ENCODE measurements around the gene RHBDF2. TPM values are rescaled to one million over a fixed set of nuclear protein-coding genes. Genes with fewer than 3 reads are reported as not detected.

Gene RHBDF2
- total RNA-seq, 2 donors from 2014 or later, result 11.6 to 23.9 TPM

- no peak overlapping the region for H3K27ac ChIP-seq
- H3K27me3 ChIP-seq, result no peaks in the 10 kb centered on the region
- H3K36me3 ChIP-seq, result no peaks in the 10 kb centered on the region
- H3K4me3 ChIP-seq, result no peak overlapping the region
- no peaks in the 10 kb centered on the region for H3K9me3 ChIP-seq
- no peaks in the 10 kb centered on the region for H3K4me1 ChIP-seq
- intact Hi-C loops (cut with DNase I), result loop anchor here (2.0 kb wide), 1 partner anchor 39 kb away; no protein-coding TSS in a partner anchor
- no peak for DNase-seq
- H3K9ac ChIP-seq (ENCODE audit: low read depth in 2 of 2, low read length in 2 of 2), result no peak overlapping the region
- TF ChIP-seq CTCF (IDR thresholded peaks at IDR 0.05), result no peak
Observed at GRCh38 chr17:76467809-76468633, 33.2 kb downstream of the RHBDF2 start.

GRCh38 chr17:76467366-76467765, 33.9 kb downstream of the RHBDF2 start, which contains the start of gene AANAT:
Gene AANAT (plus strand): TSS chr17:76467603. CDS start chr17:76468747, 1,144 bp downstream.
- Histone ChIP-seq H3K4me1 (no peaks in the 10 kb centered on the region), H3K4me3 (no peak within 1 kb of the TSS), H3K27me3 (no peaks in the 10 kb centered on the region), H3K9ac (ENCODE audit: low read depth in 2 of 2, low read length in 2 of 2) (no peak within 1 kb of the TSS), H3K9me3 (no peaks in the 10 kb centered on the region), H3K27ac (no peak within 1 kb of the TSS), H3K36me3 (no peaks in the 10 kb centered on the region)
- intact Hi-C loops (cut with DNase I), result loop anchor here (2.0 kb wide), 1 partner anchor 39 kb away; no protein-coding TSS in a partner anchor
- no peak for TF ChIP-seq CTCF (IDR thresholded peaks at IDR 0.05)
- DNase-seq, result no peak

DNA sequence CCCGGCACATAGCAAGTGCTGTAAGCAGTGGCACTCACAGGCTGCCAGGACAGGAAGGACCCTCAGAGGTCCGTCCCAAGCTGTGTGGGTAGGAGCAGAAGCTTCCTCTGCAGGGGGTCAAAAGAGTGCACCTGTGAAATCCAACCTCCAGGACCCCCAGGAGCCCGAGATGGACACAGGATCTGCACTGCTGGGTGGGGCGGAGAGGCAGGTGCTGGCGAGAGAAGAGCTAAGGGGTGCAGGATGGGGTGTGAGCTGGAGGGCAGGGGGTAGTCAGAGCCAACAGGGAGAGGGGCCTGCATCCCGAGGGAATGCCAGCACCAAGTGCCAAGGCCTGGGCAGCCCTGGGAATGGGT, 34.5 kb downstream of the RHBDF2 start:
- Histone ChIP-seq H3K9ac (ENCODE audit: low read depth in 2 of 2, low read length in 2 of 2) (no peak overlapping the region), H3K36me3 (no peaks in the 10 kb centered on the region), H3K9me3 (no peaks in the 10 kb centered on the region), H3K4me3 (no peak overlapping the region), H3K27me3 (no peaks in the 10 kb centered on the region), H3K27ac (no peak overlapping the region), H3K4me1 (no peaks in the 10 kb centered on the region)
- intact Hi-C loops (cut with DNase I), result loop anchor here (2.0 kb wide), 1 partner anchor 40 kb away; no protein-coding TSS in a partner anchor
- no peak for DNase-seq
- no peak for TF ChIP-seq CTCF (IDR thresholded peaks at IDR 0.05)

DNA sequence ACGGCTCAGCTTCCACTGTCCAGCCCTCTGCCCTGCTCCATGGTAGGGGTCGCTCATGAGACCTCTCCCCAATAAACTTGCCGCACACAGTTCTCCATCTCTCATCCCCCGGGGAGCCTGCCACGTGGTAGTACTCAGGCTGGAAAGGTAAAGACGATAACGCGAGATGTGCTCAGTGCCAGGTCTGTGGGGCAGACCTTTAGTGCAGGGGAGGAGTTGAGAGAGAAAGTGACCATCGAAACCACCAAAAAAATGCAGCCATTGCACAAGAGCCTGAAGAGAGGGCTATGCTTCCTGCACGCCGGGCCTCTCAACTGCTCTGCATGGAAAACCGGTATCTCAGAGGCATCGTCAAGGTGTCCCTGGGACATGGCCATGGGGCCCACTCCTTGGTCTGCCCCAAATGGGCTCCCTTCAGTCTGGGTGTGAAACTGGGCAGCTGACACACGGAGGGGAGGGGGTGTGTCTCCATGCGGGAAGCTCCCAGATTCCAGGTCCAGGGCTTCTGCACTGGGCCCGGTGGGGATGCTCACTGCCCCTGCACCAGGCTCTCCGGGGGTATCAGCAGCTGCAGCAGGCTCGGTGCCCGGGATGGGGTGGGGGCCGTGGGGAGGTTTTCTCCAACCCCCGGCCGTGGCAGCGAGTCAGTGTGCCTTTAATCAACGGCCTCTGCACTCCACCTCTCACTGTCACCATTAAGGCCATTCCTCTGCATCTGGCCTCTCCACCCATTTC, 38.5 kb downstream of the RHBDF2 start:
- no peak overlapping the region for H3K9ac ChIP-seq (ENCODE audit: low read depth in 2 of 2, low read length in 2 of 2)
- no peaks in the 10 kb centered on the region for H3K4me1 ChIP-seq
- no peaks in the 10 kb centered on the region for H3K9me3 ChIP-seq
- no peak for DNase-seq
- H3K27me3 ChIP-seq, result no peaks in the 10 kb centered on the region
- no peaks in the 10 kb centered on the region for H3K36me3 ChIP-seq
- TF ChIP-seq CTCF (IDR thresholded peaks at IDR 0.05), result no peak
- H3K4me3 ChIP-seq, result no peak overlapping the region
- intact Hi-C loops (cut with DNase I), result no loop called here
- H3K27ac ChIP-seq, result no peak overlapping the region

- Histone ChIP-seq H3K27ac (no peak overlapping the region), H3K9me3 (no peaks in the 10 kb centered on the region), H3K4me1 (no peaks in the 10 kb centered on the region), H3K9ac (ENCODE audit: low read depth in 2 of 2, low read length in 2 of 2) (no peak overlapping the region), H3K4me3 (no peak overlapping the region), H3K36me3 (no peaks in the 10 kb centered on the region), H3K27me3 (no peaks in the 10 kb centered on the region)
- intact Hi-C loops (cut with DNase I), result no loop called here
- no peak for DNase-seq
- no peak for TF ChIP-seq CTCF (IDR thresholded peaks at IDR 0.05)
Observed at GRCh38 chr17:76461765-76462555, 39.3 kb downstream of the RHBDF2 start.
